GM19397 (cell line): Measurements from ENCODE around the gene CCDC148.

Experiments used
- ATAC-seq: cut with Tn5 transposase; IDR thresholded peaks from one replicate; pipeline ENCODE4 v1.9.1; 2021; ENCODE audit warnings: mild to moderate bottlenecking, moderate library complexity; ENCODE audit not compliant: unreplicated experiment

CCDC148 gene

DNA sequence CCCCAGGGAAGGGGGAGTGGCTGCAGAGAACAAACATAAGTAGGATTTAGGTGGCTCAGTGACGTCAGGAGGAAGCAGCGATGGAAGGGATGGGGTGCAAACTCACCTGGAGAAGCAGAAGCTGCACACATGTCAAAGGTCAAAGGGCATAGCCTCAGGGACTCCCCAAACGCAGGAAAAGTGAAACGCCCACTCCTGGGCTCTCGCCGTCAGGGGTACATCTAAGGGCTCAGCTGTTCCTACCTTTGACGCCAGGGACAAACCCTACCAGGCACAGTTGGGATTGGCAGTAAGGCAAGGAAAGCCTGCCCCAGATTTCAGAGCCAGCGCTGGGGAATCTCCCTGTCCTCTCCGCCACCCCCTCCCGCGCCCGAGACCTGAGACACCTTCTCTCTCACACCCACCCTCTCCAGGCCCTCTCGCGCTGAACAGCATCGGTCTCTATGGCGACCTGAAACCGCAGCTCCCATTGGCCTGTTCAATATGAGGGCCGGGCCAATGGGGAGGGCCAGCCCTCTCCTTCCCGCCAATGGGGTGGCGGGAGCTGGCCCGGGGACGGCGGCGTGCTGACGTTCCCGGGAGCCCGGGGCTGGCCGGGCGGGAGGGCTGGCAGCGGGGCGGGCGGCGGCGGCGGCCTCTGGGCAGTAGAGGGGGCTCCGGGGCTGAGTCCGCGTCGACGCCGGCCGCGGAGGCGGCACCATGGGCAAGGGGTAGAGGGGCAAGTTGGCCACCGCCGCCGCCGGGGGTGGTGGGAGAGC lies at the start of gene CCDC148, which contains the start of gene PKP4:
Gene CCDC148 (minus strand): TSS at position 445 of the 758 bp plus-strand sequence. CDS start 314 bp downstream, at position 131.
Gene PKP4 (plus strand): TSS at position 644 of the 758 bp plus-strand sequence. CDS start 76,233 bp downstream, outside the sequence.
- peak; percentile 94 for ATAC-seq

DNA sequence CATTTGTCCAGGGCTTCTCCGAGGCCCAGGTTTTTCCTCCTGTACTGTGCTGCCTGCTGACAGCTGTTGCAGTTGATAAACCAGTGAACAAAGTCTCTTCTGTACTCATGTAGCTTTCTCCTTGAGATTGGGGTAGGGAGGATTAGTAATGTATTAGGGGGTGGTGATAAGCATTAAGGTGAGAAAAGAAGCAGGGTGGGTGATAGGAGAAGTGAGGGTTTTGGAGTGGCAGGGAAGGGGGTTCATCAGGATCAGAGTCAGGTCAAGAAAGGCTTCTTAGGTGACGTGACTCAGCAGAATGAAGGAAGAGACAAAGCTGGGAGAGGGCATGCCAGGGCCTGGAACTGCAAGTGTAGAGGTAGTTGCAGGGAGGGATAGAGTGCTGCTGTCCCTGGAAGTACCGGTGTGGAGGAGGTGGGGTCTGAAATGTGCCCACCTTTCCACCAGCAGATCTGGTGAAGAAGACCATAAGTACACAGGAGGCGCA lies 48.9 kb upstream of the CCDC148 start:
- no peak for ATAC-seq

DNA sequence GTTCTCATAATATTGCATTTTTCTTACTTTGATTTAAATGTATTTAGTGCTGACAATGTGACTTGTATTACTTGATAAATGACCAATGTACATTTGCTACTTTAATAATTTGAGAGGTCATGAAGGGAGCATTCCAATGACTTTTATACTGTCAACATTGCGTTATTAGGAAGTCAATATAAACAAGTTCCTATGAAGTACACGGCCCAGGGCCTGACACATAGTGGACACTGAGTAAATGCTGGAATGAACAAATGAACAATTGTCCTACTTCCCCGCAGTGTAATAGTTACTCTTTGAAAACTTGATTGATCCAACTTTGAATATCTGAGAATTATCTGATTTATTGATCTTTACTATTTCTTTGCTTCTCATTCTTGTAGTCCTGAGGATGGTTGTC lies 47.5 kb upstream of the CCDC148 start:
- ATAC-seq = no peak

DNA sequence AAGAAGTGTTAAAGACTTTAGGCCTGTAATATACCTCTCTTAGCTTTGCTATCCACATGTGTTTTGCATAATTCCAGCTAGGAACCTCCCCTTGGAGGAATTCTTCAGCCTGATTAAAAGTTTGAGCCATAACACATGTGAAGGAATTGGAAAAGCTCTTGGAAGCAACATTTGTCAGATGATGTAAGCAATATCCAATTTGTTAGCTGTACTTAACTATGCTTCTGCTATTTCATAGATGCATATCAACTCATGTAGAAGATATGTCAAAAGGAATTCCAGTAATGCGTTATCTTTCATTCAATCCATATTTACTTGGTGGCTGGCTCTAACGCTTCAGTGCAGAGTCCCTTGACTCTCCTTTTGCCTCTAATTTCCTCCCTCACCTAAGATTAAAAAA lies 46.4 kb upstream of the CCDC148 start:
- no peak for ATAC-seq

DNA sequence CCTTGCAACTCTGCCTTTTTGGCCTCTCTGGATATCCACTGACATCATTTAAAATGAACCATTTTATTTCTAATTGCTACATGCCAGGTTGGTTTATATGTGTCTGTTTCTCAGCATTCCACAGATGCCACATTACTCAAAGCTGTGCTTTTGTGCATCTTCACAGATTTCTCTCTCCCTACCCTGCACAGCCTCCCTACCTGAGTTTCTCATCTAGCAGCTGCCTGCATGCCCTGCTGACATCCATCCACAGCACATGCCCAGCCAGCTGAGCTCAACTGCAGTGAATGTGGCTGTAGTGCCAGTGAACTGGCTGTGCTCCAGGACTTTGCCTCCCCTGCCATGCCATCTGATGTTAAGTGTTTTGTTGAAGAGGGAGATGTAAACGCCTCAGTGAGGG lies 44.7 kb upstream of the CCDC148 start:
- no peak for ATAC-seq

DNA sequence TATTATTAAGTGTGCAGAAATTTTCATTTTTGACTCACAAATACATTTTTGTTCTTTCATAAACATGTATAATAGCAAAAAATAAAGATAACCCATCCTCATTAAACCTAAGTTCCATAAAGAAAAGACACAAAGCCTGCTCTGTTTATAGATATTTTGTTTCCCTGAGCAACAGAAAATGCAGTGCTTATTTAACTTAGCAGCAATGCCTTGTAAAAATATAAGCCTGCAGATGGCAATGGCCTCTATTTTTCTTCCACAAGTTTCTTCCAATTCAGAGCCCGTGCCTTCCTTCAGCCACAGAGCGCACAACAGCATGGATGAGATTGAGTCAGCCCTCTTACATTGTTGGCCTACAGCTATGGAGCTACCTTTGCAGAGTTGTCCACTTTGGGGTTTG lies 43.8 kb upstream of the CCDC148 start:
- ATAC-seq = no peak

DNA sequence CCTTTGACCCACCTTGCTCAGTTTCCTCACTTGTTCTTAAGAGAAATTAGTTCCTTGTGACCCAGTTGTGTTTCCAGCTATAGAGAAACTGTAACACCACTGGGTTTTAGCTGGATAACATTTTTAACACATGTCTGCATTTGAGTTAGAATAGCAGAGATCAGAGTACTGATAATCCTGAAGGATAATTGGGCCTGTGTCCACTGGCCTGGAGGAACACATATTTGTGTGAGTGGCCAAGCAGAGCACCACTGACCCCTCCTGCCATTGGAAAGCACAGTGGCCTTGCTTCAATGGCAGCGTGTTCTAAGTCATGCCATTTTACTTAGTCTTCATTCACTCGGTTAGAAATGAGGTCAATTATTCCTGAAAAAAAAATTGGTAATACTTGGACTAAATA lies 42.8 kb upstream of the CCDC148 start:
- ATAC-seq = no peak

DNA sequence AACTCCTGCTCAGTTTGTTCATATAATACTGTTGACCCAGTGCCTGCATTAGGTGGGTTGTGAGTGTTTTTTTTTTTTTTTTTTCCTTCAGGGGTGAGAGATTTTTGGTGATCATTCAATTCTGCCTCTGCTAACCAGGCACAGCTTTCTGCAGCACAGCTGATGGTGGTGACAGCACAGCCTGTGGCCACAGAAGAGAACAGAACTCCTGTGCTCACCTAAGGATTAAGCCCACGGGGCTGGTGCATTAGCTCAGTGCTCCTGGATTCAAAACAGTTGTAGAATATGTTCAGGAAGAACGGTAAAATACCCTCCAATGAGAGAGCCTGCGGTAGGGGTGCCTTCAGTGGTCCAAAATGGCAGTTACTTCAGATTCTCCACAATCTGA lies 42.2 kb upstream of the CCDC148 start:
- no peak for ATAC-seq

DNA sequence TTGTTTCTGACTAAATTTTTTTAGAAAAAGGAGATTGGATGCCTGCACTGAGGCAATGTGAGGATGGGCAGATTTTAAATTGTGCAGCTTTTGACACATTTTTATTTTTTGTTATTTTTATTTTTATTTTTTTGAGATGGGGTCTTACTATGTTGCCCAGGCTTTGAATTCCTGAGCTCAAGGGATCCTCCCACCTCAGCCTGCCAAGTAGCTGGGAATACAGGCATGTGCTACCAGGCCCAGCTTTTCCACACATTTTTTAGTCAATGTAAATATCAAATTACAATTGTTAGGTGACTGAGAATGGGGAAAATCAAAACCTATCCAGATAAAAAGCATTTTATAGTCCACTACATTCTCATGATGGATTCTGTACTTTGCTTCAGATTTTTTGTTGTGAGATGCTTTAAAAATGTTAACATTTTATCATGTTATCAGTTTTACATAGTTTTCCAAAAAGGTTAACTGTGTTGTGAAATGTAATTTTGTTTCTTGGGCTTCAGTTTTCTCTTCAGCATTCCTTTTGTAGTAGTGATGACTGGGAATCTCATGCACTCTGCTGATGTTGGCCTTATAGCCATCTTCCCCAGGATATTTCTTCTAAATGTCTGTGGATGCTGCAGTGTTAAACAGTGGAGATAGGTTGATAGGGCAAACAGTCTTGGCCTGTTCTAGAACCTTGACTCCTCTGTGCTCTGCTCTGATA lies 41.6 kb upstream of the CCDC148 start:
- ATAC-seq = no peak

DNA sequence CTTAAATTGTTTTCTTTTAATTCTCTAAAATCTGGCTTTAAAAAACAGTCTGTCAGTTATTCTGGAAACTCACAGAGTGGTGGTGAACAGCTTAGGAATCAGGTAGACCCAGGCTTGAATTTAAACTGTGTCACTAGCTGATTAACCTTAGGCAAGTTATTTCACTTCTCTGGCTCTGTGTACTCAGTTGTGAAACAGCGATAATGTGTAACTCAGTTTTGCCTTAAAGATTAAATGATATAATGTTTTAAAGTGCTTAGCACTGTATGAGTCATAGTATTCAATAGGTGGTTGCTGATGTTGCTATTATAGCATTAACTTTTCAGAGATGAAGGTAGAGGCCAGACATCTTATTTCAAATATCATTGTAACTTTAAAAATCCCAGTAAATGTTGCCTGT lies 40.9 kb upstream of the CCDC148 start:
- no peak for ATAC-seq

DNA sequence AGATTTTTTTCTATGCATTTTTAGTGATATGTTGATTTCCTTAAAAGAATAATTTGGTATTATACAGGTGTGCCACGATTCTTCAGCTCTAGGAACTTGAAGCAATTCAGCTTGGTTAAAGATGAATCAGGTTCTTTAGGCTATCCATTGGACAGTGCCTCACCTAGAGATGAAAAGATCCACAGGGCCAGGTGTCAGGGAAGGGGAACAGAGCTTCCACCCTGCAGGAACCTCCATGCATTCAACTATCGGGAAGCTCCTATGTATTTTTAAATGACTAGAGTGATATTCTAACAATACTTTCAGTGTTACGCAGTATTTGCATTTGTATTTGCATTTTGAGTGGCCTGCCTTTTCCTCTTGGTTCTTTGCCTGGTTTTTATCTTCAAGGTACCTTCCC lies 40.4 kb upstream of the CCDC148 start:
- no peak for ATAC-seq

DNA sequence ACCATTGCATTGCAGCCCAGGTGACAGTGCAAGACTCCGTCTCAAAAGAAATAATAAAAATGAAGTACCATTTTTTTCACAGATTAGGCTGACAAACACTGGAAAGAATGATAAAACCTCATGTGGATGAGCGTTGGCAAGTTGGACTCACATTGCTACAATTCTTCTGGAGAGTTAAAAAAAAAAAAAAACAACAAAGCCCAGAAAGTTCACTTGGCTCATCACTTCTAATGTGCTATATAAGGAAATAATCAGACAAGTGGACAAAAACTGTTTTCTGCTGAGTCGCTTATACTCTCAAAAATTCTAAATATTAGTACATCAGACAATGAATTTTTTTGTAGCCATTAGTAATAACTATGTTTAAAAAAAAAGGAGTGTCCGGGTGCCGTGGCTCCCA lies 38.6 kb upstream of the CCDC148 start:
- ATAC-seq = no peak

DNA sequence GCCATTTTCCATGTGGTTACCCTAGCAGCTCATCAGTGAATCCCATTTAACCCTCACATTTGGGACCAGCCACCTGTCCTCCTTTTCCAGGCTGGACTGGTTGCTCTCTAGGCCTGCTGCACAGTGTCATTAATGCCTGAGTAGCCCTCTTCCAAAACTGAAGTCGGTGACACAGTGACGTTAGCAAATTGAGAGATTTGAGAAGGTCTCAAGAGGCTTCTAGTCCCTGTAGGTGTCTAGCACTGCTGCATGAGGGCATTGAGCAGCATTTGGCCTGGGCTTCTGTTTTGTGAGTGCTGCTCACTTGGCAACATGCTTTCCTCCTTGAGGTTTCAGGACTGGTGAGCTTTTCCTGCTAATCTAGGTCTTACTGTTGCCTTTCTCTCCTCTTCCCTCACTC lies 36.9 kb upstream of the CCDC148 start:
- ATAC-seq = no peak

DNA sequence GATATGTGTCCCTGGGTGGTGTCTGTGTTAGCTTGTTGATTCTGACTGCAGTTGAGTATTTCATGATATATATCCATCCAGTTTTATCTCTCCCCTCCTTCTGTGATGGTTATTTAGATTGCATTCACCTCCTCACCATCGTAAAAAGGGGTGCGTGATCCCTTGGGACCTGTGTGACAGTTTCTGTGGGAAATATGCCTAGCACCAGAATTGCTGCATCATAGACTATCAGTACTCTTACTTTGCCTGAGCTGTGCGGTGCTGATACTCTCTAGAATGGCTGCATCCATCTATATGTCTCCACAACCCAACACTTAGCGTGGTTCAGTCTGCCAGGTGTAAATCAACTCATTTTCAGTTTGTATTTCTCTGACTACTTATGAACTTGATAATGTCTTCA lies 34.5 kb upstream of the CCDC148 start:
- no peak for ATAC-seq

DNA sequence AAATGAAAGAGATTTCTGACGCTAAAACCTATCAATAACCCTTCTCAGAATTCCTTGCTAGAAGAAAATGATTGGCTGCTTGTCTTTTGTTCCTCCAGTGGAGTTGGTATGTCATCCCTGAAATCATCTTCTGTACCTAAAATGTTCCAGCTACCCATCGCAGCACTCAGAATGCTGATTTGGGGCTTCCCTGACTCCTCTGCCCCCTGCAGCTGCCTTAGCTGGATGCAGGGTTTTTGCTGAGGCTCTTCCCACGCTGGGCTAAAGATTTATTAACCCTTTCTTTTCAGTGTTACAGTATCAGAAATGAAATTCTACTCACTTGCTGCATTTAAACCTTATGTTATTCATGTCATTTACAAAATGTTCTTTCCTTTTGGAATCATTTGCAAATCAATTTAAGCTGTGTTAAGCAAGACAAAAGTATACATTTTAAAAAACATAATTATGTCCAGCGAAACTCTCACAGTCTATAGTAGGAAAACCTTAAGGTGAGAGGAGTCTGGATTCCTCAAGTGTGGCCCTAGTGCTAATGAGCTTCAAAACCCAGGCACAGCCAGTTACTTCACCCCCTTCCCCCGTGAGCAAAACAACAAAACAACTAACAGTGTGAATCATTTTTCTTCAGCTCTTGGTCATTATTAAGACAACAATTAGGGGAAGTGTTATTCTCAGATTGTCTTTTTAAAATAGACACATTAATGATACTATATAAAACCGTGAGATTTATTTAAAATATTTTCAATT lies 33.0 kb upstream of the CCDC148 start:
- no peak for ATAC-seq

DNA sequence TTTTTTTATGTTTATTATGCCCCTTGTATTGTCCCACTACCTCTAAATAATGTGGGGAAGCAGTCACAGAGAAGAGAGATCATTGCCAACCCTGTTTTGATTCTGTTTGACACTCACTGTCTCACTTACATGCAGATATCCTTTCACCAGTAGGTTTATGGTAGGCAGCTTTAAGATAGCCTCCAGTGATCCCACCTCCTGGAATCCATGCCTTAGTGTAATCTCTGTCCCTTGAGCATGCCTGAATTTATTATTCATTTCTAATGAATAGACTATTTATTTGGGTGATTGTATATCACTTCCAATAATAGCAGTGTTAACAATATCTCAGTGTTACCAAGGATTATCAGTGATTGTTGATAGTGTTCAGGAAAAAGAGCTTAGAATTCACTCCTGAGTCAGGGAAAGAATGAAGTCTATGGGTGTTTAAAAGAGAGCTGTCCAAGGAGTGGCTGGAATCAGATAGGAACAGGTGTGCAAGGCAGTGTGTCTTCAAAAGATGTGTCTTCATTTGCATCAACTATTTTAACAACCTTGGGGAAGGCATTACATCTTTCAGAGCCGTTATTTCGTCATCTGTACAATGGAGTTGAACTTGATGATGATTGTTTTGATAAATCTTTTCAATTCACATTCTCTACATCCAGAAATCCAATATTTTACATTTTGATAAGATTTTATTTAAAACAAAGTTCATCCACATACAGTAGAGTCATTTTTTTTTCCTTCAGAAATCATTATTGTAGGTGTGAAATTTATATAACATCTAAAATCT lies 32.1 kb upstream of the CCDC148 start:
- ATAC-seq = no peak

DNA sequence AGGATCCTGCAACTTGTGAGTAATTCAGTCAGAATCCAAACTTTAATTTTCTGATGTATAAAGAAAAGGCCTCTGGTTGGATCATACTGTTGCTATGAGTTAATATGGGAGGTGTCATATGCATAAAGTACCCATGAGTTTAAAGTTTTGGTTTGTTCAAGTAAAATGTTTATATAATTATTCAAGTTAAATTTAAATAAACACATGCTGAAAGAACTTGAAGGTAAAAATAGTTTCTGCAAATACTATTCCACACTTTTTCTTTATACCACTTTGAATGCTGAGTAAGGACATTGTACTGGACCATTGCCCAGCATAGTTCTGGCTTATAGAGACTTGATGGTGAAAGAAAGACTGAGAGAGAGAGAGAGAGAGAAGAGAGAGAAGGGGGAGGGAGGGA lies 30.9 kb upstream of the CCDC148 start:
- no peak for ATAC-seq

DNA sequence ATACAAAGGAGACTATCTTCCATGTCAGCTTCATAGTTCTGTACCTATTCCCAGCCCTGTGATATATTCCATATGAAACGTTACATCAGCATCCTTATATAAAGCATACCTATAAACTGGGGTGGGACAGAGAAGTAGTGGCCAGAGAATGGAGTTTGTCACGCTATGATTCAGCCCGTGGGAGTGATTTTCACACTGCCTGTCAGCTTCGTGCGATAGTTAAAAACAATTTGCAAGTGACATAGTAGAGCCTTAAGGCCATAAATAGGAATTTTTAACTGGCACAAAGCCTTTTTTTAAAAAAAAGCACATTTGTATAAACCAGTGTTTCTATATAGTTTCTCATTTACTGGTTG lies 30.4 kb upstream of the CCDC148 start:
- ATAC-seq = no peak

DNA sequence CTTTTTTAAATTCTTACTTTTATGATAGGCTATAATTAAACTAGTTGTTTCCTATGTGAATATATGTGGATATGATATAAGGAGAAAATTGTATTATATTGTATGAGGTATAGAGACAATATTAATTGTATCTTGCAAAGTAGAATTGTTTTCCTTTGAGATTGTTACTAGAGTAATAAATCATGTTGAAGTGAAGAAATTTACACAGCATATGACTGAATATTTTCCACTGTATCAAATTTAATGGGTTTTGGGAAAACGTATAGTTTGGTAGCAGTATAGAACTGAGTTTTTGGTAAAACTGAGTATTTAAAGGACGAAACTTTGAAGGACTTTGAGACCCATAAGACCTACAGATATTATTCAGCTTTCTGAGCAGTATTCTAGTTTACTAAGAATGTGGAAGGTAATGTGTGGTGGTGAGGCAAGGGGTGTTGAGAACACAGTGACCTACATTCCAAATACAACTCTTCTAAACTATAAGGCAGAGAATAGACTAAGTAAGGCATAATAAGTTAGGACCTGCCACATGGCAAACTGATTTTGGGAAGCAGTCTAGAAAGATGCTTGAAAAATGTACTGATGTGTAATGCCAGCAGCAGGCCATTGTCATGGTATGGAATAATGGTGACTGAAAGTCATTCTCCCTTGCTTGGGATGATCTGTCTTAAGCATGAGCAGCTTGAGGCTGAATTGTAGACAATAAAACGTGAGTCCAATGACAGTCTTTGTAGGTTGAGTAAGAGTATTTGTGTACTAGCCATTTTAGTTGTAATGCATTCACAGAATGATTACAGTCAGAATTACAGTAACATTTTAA lies 29.8 kb upstream of the CCDC148 start:
- ATAC-seq = no peak
